LNCaP clone FGC (cell line): Measurements from ENCODE around the gene SNHG17.
A peak's percentile ranks its signal among the peaks of the same experiment; 100 is the strongest.
"Not testable (repeated sequence)": the region's sequence is repeated elsewhere in the genome, so short reads cannot be mapped to it uniquely, and the experiment has no call there.

Experiments
- DNase-seq: peaks from one replicate; pipeline ENCODE4 v3.0.0-alpha.2; 2011; ENCODE audit warnings: low read depth
- H3K4me3 ChIP-seq: 2 replicates; pipeline ENCODE4 v1.5.1; 2011; ENCODE audit warnings: mild to moderate bottlenecking, low read depth, low read length, control low read depth
- CTCF ChIP-seq: IDR thresholded peaks from 2 replicates; pipeline ENCODE4 v1.5.1; 2012; ENCODE audit warnings: mild to moderate bottlenecking; ENCODE audit not compliant: control insufficient read depth, insufficient read depth; ENCODE audit errors: extremely low read depth

SNHG17 gene

GRCh38 chr20:38392356-38392755 lies 42.8 kb downstream of the SNHG17 start:
- TF ChIP-seq CTCF = no peak
- H3K4me3 ChIP-seq = no peak overlapping the region
- no peak for DNase-seq

GRCh38 chr20:38387953-38388352 lies 47.2 kb downstream of the SNHG17 start:
- TF ChIP-seq CTCF = peak; percentile 43
- DNase-seq = no peak

GRCh38 chr20:38386851-38387250 lies 48.3 kb downstream of the SNHG17 start:
- TF ChIP-seq CTCF = no peak
- DNase-seq = no peak
- H3K4me3 ChIP-seq = no peak overlapping the region

More at GRCh38 chr20:38387953-38388352, 47.2 kb downstream of the SNHG17 start:
- H3K4me3 ChIP-seq = no peak overlapping the region

- no peak overlapping the region for H3K4me3 ChIP-seq
- no peak for TF ChIP-seq CTCF
- DNase-seq = no peak
These were observed 49.1 kb downstream of the SNHG17 start for GRCh38 chr20:38386004-38386403.

- DNase-seq = no peak
- no peak for TF ChIP-seq CTCF
- H3K4me3 ChIP-seq = no peak overlapping the region
These were observed 52.0 kb downstream of the SNHG17 start for GRCh38 chr20:38383147-38383546.

GRCh38 chr20:38377838-38378237 lies 57.3 kb downstream of the SNHG17 start:
- DNase-seq, H3K4me3 ChIP-seq: not testable (repeated sequence)

- TF ChIP-seq CTCF = no peak
- no peak for DNase-seq
- no peak overlapping the region for H3K4me3 ChIP-seq
These were observed 58.0 kb downstream of the SNHG17 start for GRCh38 chr20:38377039-38377685.
